Loucy (cell line): ENCODE results near the gene ANGPTL7.

Experiments used
- EZH2phosphoT487 ChIP-seq: fragments of 200-600 bp; IDR thresholded peaks from 2 replicates; pipeline ENCODE4 v1.6.1; 2018; ENCODE audit warnings: antibody characterized with exemption, mild to moderate bottlenecking, moderate library complexity, borderline replicate concordance
- TF ChIP-seq, protein P1 (sequence below): fragments of 200-600 bp; sonication (generic); conservative IDR thresholded peaks from 2 replicates; pipeline ENCODE4 v1.5.1; 2014; ENCODE audit warnings: mild to moderate bottlenecking, antibody characterized with exemption, low read length

DNA sequence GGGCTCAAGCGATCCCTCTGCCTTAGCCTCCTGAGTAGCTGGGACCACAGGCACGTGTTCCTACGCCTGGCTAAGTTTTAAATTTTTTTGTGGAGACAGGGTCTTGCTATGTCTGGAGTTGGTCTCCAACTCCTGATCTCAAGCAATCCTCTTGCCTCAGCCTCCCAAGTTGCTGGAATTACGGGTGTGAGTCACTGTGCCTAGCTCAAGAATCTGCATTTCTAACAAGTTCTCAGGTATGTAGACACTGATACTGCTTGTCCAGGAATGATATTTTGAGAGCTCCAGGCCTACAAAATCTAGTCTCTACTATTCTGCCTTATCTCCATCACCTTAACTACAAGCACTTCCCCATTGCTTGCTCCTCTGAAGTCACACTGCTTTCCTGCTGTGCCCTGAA is 22.3 kb downstream of the ANGPTL7 start:
- TF ChIP-seq, protein P1, sequence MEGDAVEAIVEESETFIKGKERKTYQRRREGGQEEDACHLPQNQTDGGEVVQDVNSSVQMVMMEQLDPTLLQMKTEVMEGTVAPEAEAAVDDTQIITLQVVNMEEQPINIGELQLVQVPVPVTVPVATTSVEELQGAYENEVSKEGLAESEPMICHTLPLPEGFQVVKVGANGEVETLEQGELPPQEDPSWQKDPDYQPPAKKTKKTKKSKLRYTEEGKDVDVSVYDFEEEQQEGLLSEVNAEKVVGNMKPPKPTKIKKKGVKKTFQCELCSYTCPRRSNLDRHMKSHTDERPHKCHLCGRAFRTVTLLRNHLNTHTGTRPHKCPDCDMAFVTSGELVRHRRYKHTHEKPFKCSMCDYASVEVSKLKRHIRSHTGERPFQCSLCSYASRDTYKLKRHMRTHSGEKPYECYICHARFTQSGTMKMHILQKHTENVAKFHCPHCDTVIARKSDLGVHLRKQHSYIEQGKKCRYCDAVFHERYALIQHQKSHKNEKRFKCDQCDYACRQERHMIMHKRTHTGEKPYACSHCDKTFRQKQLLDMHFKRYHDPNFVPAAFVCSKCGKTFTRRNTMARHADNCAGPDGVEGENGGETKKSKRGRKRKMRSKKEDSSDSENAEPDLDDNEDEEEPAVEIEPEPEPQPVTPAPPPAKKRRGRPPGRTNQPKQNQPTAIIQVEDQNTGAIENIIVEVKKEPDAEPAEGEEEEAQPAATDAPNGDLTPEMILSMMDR, result no peak
- no peak for TF ChIP-seq EZH2phosphoT487
